Mucosa of descending colon (tissue), 3 donors: ENCODE results near the gene MPIG6B. TPM values are rescaled to one million over a fixed set of nuclear protein-coding genes. Genes with fewer than 3 reads are reported as not detected.

ENCODE experiments used
- ATAC-seq: fragments of 200-7000 bp; cut with Tn5 transposase; one replicate; pipeline ENCODE4 v1.9.1; 2020; ENCODE audit warnings: mild to moderate bottlenecking, moderate library complexity
- DNase-seq, 3 donors: peaks; one replicate each; pipeline ENCODE4 v3.0.0-alpha.2; 2020
- H3K36me3 ChIP-seq: fragments of 200-600 bp; one replicate; pipeline ENCODE4 v1.8.0; 2021; ENCODE audit warnings: low read depth, mild to moderate bottlenecking
- H3K4me1 ChIP-seq: fragments of 200-600 bp; one replicate; pipeline ENCODE4 v1.8.0; 2021; ENCODE audit warnings: low read depth, mild to moderate bottlenecking
- H3K4me3 ChIP-seq: fragments of 200-600 bp; one replicate; pipeline ENCODE4 v1.8.0; 2021; ENCODE audit warnings: mild to moderate bottlenecking
- H3K9me3 ChIP-seq: fragments of 200-600 bp; one replicate; pipeline ENCODE4 v1.8.0; 2021; ENCODE audit warnings: mild to moderate bottlenecking
- intact Hi-C, 2 donors: fragments of 100-400 bp; cut with DNase I in 1 of 2; cut with micrococcal nuclease in 1 of 2; formaldehyde crosslinking; loops; one replicate each; pipeline versions ENCODE4 v1.11.0 to v1.11.1; 2022; cut with DNase I, micrococcal nuclease
- total RNA-seq, 3 donors: library from RNA; stranded (reverse); fragmentation: NEBNext Ultra II Directional in 2 of 3; extraction: Animal tissue kit (Norgen Biotek cat#: 25700) in 2 of 3; gene quantifications; one replicate each; pipeline versions ENCODE4 v1.2.1 to v1.2.4, GENCODE V29; 2021 to 2023
- TF ChIP-seq, protein P1 (sequence below): fragments of 200-600 bp; IDR thresholded peaks from one replicate; pipeline ENCODE4 v1.8.0; 2022; ENCODE audit warnings: antibody characterized with exemption, mild to moderate bottlenecking
- donor health status: DM: no; HTN: no; CAD: no; lungs with moderate emphysema.
- donor health status: DM: no; HTN: no; CAD: no.
- donor health status: DM: no; HTN: yes; CAD: no.

MPIG6B gene
- total RNA-seq, 3 donors from 2014 or later = 0.48 to 1.4 (median 0.57) TPM

DNA sequence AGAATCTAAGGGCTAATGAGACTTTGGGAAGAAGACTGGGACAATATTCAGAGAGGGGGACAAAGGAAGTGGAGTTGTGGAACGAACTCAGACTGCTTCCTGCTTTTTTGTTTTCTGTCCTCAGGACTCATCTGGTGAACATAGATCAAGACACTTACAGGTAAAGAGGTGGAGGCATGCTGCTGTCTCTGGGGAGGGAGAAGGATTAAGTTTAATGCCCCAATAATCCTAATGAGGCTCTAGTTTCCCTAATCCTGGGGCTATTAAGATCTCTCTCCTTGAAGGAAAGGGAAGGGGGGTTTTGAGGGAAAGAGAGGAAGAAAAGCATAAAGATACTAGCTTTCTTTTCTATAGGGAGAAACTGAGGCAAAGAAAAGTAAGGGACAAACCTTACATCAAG is 21.2 kb downstream of the MPIG6B start:
- no peak overlapping the region for H3K4me3 ChIP-seq
- peaks cover 5% of the 10 kb centered on the region for H3K4me1 ChIP-seq
- TF ChIP-seq, protein P1, sequence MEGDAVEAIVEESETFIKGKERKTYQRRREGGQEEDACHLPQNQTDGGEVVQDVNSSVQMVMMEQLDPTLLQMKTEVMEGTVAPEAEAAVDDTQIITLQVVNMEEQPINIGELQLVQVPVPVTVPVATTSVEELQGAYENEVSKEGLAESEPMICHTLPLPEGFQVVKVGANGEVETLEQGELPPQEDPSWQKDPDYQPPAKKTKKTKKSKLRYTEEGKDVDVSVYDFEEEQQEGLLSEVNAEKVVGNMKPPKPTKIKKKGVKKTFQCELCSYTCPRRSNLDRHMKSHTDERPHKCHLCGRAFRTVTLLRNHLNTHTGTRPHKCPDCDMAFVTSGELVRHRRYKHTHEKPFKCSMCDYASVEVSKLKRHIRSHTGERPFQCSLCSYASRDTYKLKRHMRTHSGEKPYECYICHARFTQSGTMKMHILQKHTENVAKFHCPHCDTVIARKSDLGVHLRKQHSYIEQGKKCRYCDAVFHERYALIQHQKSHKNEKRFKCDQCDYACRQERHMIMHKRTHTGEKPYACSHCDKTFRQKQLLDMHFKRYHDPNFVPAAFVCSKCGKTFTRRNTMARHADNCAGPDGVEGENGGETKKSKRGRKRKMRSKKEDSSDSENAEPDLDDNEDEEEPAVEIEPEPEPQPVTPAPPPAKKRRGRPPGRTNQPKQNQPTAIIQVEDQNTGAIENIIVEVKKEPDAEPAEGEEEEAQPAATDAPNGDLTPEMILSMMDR = no peak
- no peaks in the 10 kb centered on the region for H3K9me3 ChIP-seq
- no peak for ATAC-seq
- intact Hi-C loops = no loop called here
- no peak for DNase-seq
- no peaks in the 10 kb centered on the region for H3K36me3 ChIP-seq

DNA sequence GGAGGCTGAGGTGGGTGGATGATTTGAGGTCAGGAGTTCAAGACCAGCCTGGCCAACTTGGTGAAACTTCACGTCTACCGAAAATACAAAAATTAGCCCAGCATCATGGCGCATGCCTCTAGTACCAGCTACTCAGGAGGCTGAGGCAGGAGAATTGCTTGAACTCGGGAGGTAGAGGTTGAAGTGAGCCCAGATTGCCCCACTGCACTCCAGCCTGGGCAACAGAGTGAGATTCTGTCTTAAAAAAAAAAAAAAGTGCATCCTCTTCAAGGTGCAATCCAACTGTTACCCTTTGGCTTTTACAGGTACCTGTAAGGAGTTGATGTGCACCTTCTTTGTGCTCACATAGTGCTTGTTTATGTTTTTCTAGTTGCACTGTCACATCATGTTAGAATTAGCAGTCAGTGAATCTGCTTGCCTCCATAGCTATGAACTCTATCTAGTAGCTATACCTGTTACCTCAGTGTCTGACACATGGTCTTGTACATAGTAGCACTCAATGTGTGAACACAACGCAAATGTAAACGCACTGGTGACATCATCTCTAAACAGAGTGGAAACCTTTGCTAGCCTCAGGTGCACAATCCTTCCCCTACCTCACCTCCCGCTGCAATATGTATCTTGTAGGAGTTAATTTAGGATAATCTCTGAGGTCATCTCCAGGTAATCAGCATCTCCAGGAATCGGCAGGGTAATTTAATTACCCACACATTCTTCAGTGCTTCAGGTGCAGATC is 26.3 kb downstream of the MPIG6B start:
- Histone ChIP-seq H3K4me1 (no peaks in the 10 kb centered on the region), H3K4me3 (no peak overlapping the region), H3K9me3 (no peaks in the 10 kb centered on the region), H3K36me3 (no peaks in the 10 kb centered on the region)
- TF ChIP-seq, protein P1 = no peak
- DNase-seq = no peak
- intact Hi-C loops = no loop called here
- no peak for ATAC-seq

DNA sequence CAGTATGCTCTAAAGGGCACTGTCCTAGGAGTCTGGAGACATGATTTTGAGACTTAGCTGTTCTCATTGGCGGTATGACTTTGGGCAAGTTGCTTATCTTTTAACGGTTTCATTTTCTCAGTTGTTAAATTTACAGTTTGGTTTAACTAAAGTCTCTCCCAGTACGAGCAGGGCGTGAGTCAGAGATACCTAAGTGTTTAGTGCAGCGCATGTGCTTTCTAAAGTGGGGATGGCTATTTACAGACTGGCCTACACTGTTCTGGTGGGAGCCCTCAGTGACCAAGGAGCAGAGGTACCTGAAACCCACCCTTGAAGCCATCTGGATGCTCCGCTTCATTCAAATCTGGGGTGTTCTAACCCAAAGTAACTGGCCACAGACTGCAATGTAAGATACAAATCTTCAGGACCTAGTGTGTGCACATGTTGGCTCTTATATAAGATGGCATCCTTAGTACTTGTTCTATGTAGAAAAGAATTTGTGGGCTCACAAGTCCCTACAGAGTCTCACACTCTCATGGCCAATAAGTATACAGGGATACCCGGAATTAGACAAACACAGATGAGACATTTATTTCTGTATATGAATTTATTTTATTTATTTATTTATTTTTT is 27.3 kb downstream of the MPIG6B start:
- intact Hi-C loops = no loop called here
- TF ChIP-seq, protein P1 = no peak
- Histone ChIP-seq H3K4me3 (no peak overlapping the region), H3K9me3 (no peaks in the 10 kb centered on the region), H3K36me3 (no peaks in the 10 kb centered on the region), H3K4me1 (no peaks in the 10 kb centered on the region)
- DNase-seq = no peak
- no peak for ATAC-seq

DNA sequence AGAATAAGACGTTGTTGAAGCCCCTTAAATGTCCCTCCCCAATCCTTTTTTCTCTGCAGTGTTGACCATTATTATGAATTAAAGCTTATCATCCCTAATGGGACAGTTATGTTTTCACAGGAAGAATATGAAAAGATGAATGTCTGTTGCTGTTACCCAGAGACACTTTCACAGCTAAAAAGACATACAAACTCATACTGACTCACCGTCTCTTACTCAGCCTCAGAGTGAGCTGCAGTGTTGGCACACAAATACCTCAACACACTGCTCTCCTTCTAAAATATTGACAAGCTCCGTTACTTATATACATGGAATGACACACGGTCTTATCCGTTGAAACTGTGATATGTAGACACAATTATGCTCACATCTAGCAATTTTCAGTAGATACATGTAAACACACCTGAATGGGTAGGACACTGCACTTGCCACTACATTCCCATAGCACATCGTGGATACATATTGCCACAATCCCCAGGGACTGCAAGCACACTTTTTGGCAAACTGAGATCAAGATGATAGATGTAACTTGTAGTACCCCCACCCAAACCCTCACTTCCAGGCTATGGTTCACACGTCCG is 29.7 kb downstream of the MPIG6B start:
- intact Hi-C loops = no loop called here
- H3K4me1 ChIP-seq = no peaks in the 10 kb centered on the region
- no peak for ATAC-seq
- no peak for DNase-seq
- no peaks in the 10 kb centered on the region for H3K9me3 ChIP-seq
- TF ChIP-seq, protein P1 = no peak
- H3K4me3 ChIP-seq = no peak overlapping the region
- no peaks in the 10 kb centered on the region for H3K36me3 ChIP-seq

DNA sequence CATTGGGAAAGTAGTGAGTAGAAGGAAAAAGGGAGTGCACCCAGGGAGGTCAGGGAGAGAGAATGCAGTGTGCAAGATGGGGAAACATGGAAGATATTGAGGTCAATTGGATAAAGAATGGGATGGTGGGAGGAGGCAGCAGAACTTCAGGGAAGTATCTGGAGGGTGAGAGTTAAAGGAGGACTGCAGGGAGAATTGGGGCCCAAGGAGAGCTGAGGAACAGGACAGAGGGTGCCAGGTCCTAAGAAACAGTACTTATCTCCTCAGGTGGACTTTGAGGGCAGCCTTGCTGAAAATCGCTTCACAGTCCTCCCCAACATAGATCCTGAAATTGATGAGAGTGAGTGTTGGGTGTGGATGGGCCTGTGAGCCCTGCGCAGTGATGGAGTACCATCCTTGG is 35.1 kb downstream of the MPIG6B start:
- H3K4me3 ChIP-seq = no peak overlapping the region
- no peaks in the 10 kb centered on the region for H3K36me3 ChIP-seq
- no peaks in the 10 kb centered on the region for H3K4me1 ChIP-seq
- H3K9me3 ChIP-seq = no peaks in the 10 kb centered on the region
- no peak for ATAC-seq
- TF ChIP-seq, protein P1 = no peak
- intact Hi-C loops = no loop called here
- DNase-seq = peak in 1 of 3 donors; percentile 8
